ENCODE data around the gene PDP2.
"Not testable (repeated sequence)": the region's sequence is repeated elsewhere in the genome, so short reads cannot be mapped to it uniquely, and the experiment has no call there.

Gene PDP2

GRCh38 chr16:66853261-66854139 lies 26.8 kb upstream of the PDP2 start:
- DNase-seq = no peak

DNA sequence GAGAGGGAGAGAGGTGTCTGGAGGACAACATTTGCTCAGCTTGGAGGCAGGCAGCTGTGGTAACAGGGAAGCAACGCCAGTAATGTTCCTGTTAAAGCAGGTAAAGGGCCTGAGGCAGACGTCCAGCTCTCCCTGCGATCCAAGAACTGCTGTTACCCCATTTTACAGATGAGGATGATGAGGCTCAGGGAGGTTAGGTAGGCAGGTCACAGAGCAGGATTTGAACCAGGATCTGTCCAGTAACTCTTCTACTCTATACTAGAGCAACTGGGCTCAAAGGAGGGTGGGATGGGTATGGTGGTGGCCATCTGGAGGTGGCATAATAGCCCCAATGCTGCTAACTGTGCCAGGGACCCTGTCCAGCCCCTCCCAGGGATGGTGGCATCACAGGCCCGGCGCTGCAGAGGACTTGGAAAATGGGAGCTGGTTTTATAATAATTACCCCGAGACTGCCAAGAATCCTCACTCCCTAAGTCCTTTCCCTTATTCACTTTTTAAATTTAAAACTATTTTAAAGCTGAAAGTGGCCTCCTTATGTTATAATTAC lies 24.1 kb upstream of the PDP2 start:
- no peak for DNase-seq

- DNase-seq = no peak
These were observed 23.5 kb upstream of the PDP2 start for GRCh38 chr16:66856801-66857200.

DNA sequence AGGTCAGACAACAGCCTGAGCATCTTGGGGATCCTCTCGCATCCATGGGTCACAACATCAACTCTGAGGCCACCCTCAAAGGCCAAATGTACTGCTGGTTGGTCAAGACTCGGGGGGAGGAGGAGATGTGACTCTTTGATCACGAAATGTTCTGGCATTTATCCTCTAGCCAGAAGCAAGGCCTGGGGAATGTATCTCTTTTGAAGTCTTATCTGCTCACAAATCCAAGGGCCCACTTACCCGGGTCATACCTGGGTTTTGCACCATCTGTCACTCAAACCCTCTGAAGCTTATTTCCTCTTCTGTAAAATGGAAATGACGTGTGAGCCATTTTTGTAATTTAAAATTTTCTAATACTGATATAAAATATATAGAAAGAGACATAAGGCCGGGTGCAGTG lies 22.9 kb upstream of the PDP2 start:
- no peak for DNase-seq

GRCh38 chr16:66858740-66859396 lies 21.4 kb upstream of the PDP2 start:
- DNase-seq = no peak

DNA sequence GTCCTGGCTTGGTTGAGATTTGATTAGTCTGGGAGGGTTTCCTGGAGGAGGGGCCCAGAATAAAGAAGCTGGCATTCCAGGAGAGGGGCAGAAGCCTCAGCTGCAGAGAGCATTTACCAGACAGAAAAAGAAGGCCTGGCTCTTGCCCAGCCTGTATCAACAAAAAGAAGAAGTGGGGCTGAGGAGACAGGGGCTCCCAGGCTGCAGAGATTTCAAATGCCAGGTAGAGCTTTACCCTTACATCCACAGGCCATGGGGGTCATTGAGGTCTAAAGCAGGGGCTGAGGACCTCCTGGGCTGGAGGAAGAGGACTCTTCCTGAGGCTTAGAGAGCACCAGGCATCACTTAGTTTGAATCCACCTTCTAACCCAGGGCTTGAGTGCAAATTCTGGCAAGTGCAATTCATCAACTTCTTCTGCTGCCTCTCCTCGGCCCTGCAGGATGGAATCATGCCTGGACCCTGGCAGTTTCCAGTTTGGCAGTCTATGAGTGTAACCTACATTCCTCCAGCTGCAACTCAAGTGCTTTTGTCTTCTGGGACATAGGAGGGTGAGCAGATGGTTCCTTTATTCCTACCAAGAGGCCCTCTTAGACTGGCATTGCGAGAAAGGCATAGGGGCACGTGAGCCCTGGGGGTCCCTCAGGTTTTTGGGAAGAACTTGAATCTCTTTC lies 20.8 kb upstream of the PDP2 start:
- no peak for DNase-seq

DNA sequence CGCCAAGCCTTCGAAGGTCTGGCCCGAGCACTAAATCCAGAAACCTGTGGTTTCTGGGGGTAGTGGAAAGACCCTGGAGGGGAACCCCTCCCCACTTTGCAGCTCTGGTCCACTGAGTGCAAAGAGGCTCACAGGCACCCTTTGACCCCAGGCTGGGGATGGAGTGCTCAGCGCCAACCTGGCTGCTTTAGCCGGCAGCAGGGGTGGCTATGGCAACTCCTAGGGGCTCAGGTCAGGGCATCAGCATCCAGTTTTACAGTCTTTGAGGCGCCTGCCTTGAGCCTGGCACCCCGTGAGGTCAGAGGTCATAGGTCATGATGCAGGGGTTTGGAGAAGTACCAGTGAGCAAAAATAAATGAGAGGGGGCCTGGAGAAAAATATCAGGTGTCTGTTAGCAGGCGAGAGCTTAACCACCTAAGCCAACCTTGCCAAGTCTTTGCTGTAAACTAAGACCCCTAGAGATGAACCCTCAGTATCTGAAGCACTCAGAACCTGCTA lies 18.2 kb upstream of the PDP2 start:
- DNase-seq = no peak

DNA sequence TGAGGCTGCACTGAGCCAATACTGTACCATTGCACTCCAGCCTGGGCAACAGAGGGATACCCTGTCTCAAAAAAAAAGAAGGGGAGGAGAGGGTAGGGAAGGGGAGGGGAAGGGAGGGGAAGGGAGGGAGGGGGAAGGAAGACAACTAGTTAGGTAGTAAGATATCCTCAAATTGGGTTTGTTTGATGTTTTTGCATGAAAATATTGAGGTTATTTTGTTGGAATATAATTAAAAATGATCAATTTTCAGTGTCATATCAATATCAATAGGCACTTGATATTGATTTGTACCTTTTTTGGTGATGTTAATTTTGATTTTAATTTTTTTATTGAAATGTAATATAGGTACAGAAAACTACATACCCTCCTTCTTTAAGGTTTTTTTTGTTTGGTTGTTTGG lies 16.6 kb upstream of the PDP2 start:
- no peak for DNase-seq

- DNase-seq = no peak
These were observed 10.9 kb upstream of the PDP2 start for GRCh38 chr16:66869424-66869823.

DNA sequence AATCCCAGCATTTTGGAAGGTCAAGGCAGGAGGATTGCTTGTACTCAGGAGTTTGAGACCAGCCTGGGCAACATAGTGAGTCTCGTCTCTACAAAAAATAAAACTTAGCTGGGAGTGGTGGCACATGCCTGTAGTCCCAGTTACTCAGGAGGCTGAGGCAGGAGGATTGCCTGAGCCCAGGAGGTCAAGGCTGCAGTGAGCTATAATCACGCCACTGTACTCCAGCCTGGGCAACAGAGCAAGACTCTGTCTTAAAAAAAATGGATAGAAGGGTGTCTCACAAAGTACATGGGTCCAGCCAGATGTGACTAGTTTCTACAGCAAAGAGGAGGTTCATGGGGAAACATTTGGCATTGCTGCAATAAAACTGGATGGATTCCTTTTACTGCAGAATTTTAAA lies 9.0 kb upstream of the PDP2 start:
- not testable (repeated sequence) for DNase-seq

GRCh38 chr16:66871840-66872239 lies 8.5 kb upstream of the PDP2 start:
- DNase-seq = no peak

DNA sequence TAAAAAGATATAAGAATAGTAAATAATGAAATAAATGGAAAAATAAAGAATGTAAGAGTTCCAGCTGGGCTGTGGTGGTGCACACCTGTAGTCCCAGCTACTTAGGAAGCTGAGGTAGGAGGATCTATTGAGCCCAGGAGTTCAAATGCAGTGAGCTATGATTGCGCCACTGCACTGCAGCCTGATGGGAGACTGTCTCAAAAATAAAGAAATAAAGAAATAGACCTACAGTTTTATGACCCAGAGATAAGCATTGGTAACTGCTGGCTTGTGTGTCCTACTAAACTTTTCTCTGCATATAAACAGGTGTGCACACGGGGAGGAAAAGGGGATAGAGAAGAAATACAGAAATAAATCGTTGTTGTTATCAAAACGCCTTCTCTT lies 7.8 kb upstream of the PDP2 start:
- no peak for DNase-seq

GRCh38 chr16:66872943-66873684 lies 7.2 kb upstream of the PDP2 start:
- peak; percentile 86 for DNase-seq

- DNase-seq = no peak
These were observed 6.6 kb upstream of the PDP2 start for GRCh38 chr16:66873685-66874055.

- peak; percentile 8 for DNase-seq
These were observed 6.1 kb upstream of the PDP2 start for GRCh38 chr16:66874079-66874775.

GRCh38 chr16:66878067-66878466 lies 2.2 kb upstream of the PDP2 start:
- peak; percentile 76 for DNase-seq

GRCh38 chr16:66881014-66881417 lies 701 bp downstream of the PDP2 start:
- no peak for DNase-seq

DNA sequence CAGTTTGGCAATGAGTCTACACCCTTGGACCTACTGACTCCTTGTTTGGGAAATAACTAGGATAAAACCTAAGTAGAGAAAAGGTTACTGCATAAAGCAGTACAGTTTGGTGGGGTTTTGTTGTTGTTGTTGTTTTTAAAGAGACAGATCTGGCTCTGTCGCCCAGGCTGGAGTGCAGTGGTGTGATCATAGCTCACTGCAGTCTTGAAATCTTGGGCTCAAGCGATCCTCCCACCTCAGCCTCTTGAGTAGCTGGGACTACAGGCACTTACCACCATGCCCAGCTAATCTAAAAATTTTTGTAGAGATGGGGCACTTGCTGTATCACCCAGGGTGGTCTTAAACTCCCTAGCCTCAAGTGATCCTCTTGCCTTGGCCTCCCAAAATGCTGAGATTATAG lies 1.2 kb downstream of the PDP2 start:
- DNase-seq = no peak

- no peak for DNase-seq
These were observed 1.7 kb downstream of the PDP2 start for GRCh38 chr16:66881964-66882508.

GRCh38 chr16:66882702-66883101 lies 2.4 kb downstream of the PDP2 start:
- DNase-seq = no peak

DNA sequence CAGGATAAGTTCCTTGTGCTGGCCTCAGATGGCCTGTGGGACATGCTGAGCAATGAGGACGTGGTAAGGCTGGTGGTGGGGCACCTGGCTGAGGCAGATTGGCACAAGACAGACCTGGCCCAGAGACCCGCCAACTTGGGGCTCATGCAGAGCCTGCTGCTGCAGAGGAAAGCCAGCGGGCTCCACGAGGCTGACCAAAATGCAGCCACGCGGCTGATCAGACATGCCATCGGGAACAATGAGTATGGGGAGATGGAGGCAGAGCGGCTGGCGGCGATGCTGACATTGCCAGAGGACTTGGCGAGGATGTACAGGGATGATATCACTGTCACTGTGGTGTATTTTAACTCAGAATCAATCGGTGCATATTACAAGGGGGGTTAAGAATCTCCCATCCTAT lies 5.2 kb downstream of the PDP2 start:
- DNase-seq = no peak

GRCh38 chr16:66886321-66886720 lies 6.0 kb downstream of the PDP2 start:
- no peak for DNase-seq

All from stimulated activated naive CD4-positive, alpha-beta T cell treated with Interleukin-2 at 50 U/mL for 16 hours (primary cell).